ENCODE measurements around the gene DAGLA.

Gene DAGLA

DNA sequence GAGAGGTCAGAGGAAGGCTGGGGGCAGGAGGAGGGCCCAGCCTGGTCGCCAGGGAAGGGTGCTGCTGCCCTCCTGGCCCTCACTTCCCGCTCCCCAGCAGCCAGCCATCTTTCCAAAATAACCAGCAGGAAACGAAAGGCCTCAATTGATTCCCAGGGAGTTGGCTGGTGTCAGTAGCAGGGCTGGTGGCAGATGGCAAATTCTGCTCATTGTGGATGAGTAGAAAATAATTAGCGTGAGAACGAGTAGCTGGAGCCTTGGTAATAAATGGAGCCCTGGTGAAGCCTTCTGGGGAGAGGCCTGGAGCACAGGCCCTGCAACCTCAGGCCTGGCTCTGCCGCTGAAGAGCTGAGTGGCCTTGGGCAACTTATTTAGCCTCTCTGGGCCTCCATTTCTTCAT lies 31.3 kb downstream of the DAGLA start:
- no peak for FAIRE-seq

DNA sequence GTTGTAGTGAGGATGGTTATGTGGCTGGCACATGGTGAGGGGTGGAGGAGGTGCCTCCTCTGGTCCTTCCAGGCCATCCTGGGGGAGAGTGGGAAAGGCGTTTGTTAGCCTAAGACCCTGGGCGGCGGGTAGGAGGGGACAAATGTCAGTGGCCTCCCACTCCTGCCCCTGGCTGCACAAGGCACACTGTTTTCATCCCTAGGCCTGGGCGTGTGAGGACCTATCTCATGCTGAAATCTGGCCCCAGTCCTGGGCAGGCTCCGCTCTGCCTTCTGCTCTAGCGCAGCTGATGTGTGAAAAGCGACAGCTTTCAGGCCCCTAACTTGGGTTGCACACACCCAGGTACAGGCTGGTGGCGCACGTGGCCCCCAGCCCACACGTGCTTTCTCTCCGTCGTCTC lies 32.1 kb downstream of the DAGLA start:
- no peak for FAIRE-seq

DNA sequence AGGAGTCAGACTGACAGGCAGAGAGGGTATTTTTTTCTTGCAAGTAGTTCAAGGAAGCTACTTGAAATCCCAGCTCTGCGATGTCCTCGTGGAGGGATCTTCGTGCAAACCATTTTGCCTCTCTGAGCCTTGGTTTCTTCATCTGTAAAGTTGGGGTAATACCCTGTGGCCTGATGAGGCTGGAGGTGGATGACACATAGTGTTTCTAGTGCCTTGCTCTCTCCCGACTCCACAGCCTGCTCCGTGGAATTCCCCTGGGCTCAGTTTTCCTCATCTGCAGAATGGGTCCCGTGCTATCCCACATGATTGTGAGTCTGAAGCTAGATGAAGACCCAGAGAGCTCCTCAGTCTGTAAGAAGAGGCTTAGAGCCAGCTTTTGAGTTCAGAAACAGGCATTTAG lies 32.7 kb downstream of the DAGLA start:
- no peak for FAIRE-seq

DNA sequence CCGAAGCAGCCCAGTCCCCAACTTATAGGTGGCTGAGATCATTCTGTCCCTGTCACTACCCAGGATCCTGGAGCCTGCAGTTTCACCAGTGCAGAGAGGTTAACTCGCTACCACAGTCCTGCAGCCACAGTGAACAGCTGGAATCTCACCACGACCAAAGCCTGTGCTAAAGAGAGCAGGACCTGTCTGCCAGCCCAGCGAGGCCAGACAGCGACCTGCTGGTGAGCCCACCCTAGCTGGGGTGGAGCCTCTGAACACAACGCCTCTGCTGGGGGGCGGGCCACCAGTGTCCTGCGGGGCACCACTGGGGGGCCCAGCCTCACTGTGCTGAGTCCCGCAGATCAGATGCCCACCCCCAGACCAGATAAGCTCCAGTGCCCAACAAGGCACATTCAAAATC lies 33.3 kb downstream of the DAGLA start:
- FAIRE-seq, result no peak

DNA sequence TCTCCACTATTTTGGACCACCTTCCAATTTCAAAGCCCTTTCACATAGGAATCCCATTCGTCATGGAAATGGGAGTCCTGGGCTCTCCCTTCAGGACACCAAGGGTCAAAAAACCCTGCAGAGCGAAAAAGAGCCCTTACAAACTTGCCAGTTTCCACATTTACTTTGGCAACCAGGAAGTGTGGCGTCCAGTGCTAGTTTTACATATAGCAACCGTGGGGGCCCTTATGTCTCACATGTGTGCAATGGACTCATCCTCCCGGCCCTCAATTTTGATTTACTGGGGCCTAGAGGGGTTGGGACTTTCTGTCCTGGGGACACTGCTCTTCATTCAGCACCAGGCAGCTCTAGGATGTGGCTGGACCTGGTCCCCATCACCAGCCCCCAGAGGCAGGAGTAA lies 33.7 kb downstream of the DAGLA start:
- no peak for FAIRE-seq

DNA sequence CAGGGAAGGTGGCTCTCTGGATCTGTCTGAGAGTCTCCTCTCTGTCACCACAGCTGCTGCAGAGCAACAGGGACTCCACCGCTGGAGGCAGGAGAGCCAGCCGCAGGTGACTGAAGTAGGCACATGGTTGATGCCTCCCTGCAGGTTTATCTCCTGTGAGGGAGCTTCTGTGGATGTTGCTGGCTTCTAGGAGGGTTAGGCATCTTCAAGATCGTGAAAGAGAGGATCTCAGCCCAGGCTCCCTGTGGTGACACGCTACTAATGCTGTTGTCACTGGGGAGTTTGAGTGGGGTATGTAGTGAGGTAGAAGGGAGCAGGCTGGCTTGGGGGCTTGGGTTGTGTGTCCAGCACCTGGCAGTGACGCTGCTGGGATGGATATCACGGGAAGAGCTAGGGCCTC lies 34.1 kb downstream of the DAGLA start:
- no peak for FAIRE-seq

DNA sequence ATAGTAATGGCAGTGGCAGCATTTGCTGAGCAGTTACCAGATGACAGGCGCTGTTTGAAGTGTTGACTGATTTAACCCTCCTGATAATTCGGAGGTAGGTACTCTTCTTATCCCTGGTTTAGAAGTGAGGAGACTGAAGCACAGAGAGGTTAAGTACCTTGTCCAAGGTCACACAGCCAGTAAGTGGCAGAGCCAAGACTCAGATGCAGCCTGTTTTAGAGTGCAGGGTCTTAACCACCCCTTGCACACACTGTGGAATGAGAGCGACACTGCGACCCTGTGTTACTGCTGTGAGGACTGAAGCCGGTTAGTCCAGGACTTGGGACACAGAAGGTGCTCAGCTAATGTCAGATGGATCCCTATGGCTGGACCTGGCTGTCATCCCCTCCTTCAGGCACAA lies 34.7 kb downstream of the DAGLA start:
- FAIRE-seq, result no peak

DNA sequence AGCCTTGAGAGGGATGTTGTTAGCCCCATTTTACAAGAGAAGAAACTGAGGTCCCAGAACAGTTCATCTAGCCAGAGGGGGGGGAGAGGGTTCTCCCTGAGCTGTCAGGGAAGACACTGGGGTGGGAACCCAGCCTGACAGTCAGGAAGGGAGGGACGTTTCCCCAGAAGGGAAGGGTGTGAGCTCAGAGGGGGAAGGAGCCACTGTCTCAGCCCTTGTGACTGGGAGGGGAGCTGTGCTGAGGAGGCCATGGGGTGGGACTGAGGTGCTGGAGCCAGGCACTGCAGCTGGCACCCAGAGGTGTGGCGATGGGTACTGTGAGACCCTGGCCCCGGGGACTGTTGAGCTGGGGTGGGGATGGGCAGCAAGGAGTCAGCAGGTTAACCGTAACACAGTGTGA lies 35.7 kb downstream of the DAGLA start:
- no peak for FAIRE-seq

DNA sequence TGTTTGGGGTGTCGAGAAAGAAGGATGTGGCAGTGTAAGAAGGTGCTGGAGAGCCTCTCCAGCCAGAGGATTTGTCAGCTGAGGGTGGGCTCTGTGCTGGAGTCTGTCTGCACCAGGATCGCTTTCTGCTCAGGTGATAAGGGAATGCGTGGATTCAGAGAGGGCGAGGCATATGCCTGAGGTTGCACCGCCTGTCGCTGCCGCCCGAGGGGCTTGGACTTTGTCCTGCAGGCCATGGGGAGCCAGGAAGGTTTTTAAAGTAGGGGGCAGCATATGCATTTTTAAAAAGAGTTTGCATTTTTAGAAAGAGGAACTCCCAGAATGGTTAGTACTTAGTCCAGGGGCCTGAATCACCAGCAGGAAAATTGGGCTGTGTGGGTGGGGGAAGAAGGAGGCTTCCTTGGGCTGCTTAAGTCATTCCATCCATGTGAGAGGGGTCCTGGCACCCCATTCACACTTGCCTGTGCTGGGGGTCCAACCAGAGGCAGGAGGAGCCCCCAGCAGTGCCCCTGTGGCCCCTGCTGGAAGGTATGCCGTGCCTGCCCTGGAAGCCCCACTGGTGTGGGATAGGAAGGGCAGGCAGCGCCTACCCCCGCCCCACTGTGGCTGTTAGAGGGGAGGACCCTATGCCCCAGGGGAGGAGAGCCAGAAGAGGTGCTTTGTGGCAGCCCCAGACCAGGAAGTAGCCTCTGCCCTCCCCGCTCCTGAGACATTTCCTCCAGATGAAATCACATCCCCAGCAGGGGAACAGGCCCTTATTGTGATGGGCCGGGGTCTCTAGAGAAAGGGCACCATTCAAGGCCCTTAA lies 36.5 kb downstream of the DAGLA start:
- FAIRE-seq, result no peak

DNA sequence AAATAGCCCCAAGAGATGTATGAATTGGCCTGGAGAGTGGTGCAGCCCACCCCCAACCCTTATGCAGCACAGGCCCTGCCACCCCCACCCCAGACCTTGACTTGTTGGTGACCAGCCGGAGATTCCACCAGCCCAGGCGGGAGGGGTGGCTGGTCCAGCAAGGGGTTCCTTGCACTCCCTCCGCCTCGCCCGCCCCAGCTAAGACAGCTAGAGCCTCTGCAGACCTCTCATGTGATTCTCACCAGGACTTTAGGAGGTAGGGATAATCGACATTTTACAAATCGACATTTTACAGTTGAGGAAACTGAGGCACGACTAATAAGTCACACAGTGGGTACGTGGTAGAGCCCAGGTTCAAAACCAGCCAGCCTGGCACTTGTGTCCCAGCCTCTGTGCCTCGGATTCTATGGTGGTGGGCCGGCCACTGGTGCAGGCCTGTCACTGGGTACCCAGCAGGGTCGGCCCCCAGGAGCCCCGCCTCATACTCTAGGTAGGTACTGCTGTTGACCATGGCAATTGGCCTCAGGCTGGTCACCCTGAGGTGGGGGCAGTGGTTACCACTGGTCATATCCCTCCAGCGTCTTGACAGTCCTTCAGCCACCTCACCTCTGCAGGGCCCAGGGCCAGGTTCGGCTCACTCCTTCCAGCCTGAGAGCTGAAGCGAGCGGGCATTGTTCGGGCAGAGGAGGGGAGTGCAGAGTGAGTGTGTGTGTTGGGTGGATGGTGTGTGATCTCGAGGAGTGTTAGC lies 37.3 kb downstream of the DAGLA start:
- no peak for FAIRE-seq

DNA sequence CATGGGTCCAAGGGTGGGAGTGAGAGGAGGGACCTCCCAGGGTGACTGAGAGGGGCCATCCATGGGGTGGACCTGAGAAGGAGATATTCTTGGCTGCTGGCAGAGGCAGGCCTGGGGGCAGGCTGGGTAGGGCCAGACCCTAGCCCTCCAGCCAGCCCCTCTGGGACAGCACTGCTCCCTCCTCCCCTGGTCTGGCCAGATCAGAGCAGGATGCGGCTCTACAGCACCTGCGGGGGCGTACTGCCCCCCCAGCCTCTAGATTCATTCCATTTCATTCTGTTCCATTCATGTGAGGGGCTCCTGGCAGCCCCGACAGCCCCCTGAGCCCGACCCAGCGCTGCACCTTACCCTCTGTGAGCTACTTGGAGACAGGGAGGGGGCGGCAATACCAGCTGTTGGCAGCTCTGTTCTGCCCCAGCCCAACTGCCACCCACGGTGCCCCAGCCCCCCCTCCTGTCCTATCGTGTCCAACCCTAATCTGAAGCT lies 37.9 kb downstream of the DAGLA start:
- FAIRE-seq, result no peak

DNA sequence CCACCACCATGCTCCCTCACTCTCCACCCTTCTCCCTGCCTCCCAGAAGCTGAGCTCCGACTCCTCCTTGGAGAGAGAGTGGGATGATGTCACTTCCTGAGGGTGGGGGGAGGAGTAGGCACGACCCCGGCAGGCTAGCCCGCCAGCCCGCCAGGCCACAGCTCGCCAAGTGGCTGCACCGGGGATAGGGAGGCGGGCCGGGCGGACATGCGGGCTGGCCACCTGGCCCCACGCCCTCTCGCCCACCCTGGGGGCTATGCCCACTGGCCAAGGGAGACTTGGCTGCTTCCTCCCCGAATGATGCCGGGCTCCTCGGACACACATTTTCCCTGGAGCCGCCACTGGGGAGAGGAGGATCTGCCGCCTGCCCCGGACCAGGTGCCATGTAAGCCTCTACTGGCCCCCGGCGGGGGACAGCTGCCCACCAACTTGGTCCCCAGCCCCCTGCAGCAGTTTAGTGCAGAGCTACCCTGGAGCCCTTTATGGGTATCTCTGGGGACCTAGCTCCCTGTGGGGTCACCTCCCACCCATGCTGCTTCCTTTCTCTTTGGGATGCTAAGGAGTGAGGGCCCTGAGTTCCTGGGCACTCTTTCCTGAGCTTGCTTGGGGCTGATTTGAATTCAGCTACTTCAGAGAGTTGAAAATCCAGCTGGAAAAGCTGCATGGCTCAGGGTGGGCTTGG lies 38.6 kb downstream of the DAGLA start:
- FAIRE-seq, result no peak

DNA sequence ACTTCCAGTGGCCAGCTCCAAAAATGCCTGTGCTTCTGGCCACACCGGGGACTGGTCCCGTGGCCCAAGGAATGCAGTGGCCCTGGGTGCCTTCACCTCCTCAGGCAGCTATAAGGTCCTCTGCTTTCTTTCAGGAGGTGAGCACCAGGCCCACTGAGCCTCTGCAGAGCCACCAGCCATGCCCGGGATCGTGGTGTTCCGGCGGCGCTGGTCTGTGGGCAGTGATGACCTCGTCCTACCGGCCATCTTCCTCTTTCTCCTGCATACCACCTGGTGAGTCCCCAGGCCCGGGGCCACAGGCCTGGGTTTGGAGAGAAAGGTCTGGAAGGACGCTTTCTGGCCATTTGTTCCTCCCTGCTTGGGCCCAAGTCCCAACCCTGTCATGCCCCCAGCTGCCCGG lies 39.8 kb downstream of the DAGLA start:
- FAIRE-seq, result no peak

DNA sequence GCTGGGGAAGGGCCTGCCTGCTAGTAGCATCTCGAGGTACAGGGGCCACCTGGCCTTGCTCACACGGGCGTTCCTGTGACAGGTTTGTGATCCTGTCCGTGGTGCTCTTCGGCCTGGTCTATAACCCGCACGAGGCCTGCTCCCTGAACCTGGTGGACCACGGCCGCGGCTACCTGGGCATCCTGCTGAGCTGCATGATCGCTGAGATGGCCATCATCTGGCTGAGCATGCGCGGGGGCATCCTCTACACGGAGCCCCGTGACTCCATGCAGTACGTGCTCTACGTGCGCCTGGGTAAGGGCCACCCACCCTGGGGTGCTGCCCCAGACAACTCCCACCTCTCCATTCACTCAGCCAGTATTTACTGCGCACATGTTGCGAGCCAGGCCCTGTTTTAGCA lies 40.4 kb downstream of the DAGLA start:
- FAIRE-seq, result no peak

DNA sequence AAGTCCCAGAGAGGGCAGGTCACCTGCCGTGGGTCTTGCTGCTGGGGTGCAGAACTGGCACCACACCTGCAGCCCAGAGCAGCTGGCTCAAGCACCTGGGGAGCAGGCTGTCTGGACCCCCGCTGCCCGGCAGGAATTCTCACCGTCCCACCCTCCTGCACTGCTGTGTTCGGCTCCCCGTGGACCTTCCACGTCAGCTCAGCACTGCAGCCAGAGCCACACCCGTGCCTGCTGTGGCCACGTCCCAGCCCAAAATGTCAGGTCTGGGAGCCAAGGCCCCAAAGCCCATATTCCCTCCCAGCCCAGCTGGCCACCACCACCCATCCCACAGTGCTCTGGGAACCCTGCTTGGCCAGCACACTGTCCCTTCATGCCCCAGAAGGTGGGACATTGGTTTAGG lies 44.2 kb downstream of the DAGLA start:
- FAIRE-seq, result no peak

DNA sequence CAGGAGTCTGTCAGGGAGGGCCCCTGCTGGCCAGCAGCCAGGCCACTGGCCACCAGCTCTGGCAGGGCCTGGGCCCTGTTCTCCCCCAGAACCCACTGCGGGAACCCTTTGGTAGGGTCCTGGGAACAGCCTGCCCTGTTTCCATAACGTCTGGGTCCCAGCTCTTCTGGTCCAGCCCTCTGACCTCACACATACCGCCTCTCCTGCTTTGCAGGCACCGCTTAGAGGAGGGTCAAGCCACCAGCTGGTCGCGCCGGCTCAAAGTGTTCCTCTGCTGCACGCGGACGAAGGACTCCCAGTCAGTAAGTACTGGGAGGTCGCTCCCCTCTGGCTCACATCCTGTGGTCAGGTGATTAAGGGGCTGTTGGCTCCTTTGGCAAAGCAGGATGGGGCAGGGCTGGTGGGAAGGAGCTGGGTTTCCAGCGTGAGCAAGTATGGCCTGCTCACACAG lies 45.6 kb downstream of the DAGLA start:
- FAIRE-seq, result no peak

DNA sequence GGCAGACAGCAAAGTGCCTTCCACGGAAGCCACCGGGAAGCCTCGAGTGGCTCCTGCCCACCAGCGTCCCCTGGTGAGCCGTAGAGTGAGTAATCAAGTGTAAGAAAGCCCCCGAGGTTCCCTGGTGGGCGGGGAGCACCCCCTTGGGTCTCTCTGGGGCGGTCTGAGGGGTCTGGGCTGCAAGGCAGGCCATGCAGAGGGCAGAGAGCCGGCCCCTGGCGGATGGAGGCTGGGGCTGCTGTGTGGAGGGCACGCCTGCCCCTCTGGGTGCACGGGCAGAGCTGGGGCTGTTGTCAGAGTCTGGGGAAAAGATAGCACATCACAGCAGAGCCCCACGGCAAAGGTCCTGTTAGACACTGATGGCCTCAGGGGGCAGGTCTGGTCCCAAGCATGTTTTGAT lies 46.6 kb downstream of the DAGLA start:
- FAIRE-seq, result no peak

DNA sequence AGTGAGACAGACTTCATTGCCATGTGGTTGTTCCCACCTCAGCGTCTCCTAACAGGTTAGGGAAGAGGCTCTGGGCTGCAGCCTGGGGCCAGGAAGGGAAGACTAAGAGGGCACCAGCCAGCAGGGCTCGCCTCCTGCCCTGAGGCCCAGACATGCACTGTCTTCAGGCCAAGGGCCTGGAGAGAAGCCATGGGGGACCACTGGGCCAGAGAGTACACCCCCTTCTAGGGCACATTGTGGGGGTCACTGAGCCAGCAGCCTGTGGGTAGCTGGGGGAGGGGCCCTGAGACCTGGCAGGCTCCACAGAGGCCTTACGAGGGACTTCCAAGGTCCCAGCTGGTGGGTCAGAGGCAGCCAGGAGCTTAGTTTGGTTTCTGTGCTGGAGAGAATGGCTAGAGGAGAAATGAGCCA lies 47.2 kb downstream of the DAGLA start:
- FAIRE-seq, result no peak

DNA sequence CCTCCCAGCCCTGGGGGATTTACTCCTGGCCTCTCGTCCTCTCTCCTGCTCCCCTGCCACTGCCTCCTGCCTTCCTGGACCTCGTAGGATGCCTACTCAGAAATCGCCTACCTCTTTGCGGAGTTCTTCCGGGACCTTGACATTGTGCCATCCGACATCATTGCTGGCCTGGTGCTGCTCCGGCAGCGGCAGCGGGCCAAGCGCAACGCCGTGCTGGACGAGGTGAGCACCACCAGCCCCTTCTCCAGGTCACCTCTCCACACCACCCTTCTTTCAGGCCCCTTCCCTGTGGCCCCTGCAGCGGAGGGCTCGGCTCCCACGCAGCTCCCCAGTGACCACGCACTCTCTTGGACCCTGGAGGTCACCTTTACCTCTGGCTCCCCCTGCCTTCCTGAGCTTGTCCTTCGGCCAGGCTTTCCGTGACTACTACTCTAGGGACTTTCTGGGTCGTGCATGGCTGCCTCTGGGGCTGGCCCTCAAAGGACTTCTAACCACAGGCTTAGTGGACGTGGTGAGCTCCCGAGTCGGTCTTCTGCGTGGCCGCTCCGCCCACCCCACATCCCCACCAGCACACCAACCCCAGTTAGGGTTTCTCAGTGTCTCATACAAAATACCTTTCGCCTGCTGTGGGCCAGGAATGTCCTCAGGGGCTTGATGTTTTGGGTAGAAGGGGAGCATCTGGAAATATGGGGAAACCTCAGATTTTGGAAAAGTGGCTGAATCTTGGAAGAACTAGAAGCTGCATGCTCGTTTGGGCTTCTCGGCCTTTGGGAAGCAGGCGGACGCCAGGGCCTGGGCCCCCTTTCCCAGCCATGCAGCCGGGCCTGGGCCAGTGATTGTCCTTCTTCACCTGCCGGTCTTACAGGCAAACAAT lies 48.1 kb downstream of the DAGLA start:
- no peak for FAIRE-seq

DNA sequence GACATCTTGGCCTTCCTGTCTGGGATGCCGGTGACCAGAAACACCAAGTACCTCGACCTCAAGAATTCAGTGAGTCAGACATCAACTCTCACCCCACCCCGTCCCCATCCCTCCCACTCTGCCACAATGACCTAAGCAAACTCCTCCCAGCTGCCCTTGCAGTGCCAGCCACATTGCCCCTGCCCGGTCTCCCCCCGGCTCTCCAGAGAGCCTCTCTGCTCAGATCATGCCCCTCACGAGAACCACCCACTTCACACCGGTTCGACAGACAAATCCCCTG lies 48.7 kb downstream of the DAGLA start:
- FAIRE-seq, result no peak

DNA sequence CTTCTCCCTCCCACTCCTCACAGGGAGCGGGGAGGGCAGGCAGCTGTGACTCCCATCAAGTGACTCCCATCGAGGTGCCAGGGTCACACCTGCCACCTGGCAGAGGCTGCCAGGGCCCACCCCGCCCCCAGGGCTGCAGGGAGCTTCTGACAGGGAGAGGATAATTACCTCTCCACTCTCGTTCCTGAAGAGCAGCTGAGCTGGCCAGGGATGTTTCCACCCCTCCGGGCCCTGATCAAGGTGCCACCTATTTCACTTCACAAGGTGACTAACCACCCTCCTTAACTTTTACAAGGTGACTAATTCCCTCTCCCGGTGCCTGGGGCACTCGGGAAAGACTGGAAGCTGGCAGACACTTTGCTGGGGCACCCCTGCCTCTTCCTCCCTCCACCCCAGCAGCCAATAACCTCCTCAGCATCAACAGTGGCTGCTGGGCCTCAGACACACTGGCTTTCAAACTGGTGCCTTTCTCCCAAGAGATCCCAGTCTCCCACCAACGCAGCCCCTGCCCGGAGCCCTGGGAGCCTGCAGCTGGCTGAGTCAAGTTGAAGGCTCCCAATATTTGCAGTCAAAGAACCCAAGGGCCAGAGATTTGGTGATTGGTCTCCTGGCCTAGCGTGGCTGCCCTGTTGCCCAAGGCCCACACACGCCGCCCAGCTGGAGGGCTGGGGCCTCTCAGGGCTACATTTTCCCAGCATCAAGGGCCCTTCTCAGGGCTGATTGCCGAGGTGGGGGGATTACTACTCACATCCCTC lies 50.2 kb downstream of the DAGLA start:
- FAIRE-seq, result no peak

Data from G401.6 (cell line).